H1 (cell line): Measurements from ENCODE around the gene RAB44. TPM values are rescaled to one million over a fixed set of nuclear protein-coding genes. Genes with fewer than 3 reads are reported as not detected.

Source experiments
- CTCF ChIA-PET: fragments of 300-600 bp; sonication (Branson Sonifier 250); formaldehyde crosslinking; loops from one replicate; lab custom pipeline; 2021; ENCODE audit not compliant: partially characterized antibody; lab: Charles Lee
- POLR2A ChIA-PET: fragments of 300-600 bp; sonication (Branson Sonifier 250); formaldehyde crosslinking; loops from one replicate; lab custom pipeline; 2021; ENCODE audit warnings: inconsistent platforms; ENCODE audit not compliant: partially characterized antibody; lab: Charles Lee
- DNase-seq, 2 experiments: peaks; one replicate each; pipeline versions ENCODE4 v3.0.0 to v3.0.0-alpha.2; 2010 to 2022; ENCODE audit warnings: low spot score in 2 of 2, low read depth in 1 of 2, mixed read lengths in 1 of 2
- FAIRE-seq: peaks from 2 replicates; lab custom pipeline; 2011; peaks lifted over from hg19 to GRCh38; lab: Jason Lieb, UNC
- H2AFZ ChIP-seq: 2 replicates; pipeline ENCODE4 v1.8.1; 2012; ENCODE audit warnings: low read length, inconsistent platforms
- H2AK5ac ChIP-seq: 2 replicates; pipeline ENCODE4 v1.6.1; 2013; ENCODE audit warnings: low read depth, low read length
- H2BK120ac ChIP-seq: replicated peaks from 2 replicates; pipeline ENCODE3; 2013; ENCODE audit warnings: low read depth, low read length, inconsistent platforms
- H2BK12ac ChIP-seq: 2 replicates; pipeline ENCODE4 v1.6.1; 2013; ENCODE audit warnings: low read depth, low read length
- H2BK15ac ChIP-seq: 2 replicates; pipeline ENCODE4 v1.6.1; 2013; ENCODE audit warnings: low read length
- H2BK20ac ChIP-seq: 2 replicates; pipeline ENCODE4 v1.6.1; 2013; ENCODE audit warnings: low read length
- H2BK5ac ChIP-seq: 2 replicates; pipeline ENCODE4 v1.6.1; 2013; ENCODE audit warnings: low read depth, low read length
- H3K14ac ChIP-seq: 2 replicates; pipeline ENCODE4 v1.6.1; 2013; ENCODE audit warnings: inconsistent platforms; ENCODE audit not compliant: insufficient read length
- H3K18ac ChIP-seq: 2 replicates; pipeline ENCODE4 v1.6.1; 2013; ENCODE audit warnings: low read length; ENCODE audit errors: extremely low read depth
- H3K23ac ChIP-seq: 2 replicates; pipeline ENCODE4 v1.6.1; 2013; ENCODE audit warnings: inconsistent platforms; ENCODE audit not compliant: insufficient read length
- H3K23me2 ChIP-seq: 2 replicates; pipeline ENCODE4 v1.6.1; 2013; ENCODE audit warnings: low read depth, low read length
- H3K27ac ChIP-seq: 2 replicates; pipeline ENCODE4 v1.6.1; 2011; ENCODE audit warnings: low read depth, low read length, inconsistent platforms
- H3K27me3 ChIP-seq, 4 experiments: replicated peaks in 1 of 4; 1 replicate in 1 of 4; 2 replicates in 3 of 4; pipeline versions ENCODE4 v1.6.1 to v1.8.1; 2011 to 2013; ENCODE audit warnings: low read length in 3 of 4, mild to moderate bottlenecking in 3 of 4, inconsistent platforms in 2 of 4, mixed read lengths in 2 of 4, moderate library complexity in 1 of 4; ENCODE audit not compliant: control insufficient read depth in 3 of 4, insufficient read depth in 3 of 4; ENCODE audit errors: extremely low read depth in 1 of 4
- H3K36me3 ChIP-seq, 4 experiments: 2 replicates each; pipeline versions ENCODE4 v1.6.1 to v1.8.1; 2011 to 2013; ENCODE audit warnings: mild to moderate bottlenecking in 4 of 4, low read length in 3 of 4, moderate library complexity in 2 of 4, control low read depth in 1 of 4, inconsistent platforms in 1 of 4; ENCODE audit not compliant: insufficient read depth in 4 of 4, control insufficient read depth in 2 of 4
- H3K4ac ChIP-seq: replicated peaks from 2 replicates; pipeline ENCODE3; 2013; ENCODE audit warnings: low read length, low read depth, mixed read lengths, inconsistent platforms; ENCODE audit not compliant: insufficient read length
- H3K4me1 ChIP-seq, 4 experiments: replicated peaks in 1 of 4; 1 replicate in 1 of 4; 2 replicates in 3 of 4; pipeline versions ENCODE4 v1.6.1 to v1.8.1; 2011 to 2013; ENCODE audit warnings: low read length in 3 of 4, inconsistent platforms in 2 of 4, mixed read lengths in 1 of 4; ENCODE audit not compliant: insufficient read depth in 4 of 4, control insufficient read depth in 3 of 4
- H3K4me2 ChIP-seq, 2 experiments: 2 replicates each; pipeline versions ENCODE4 v1.6.1 to v1.8.1; 2011 to 2013; ENCODE audit warnings: low read depth in 2 of 2, low read length in 2 of 2, control low read depth in 1 of 2, inconsistent platforms in 1 of 2, mild to moderate bottlenecking in 1 of 2; ENCODE audit not compliant: insufficient read depth in 1 of 2
- H3K4me3 ChIP-seq, 4 experiments: fragments of 200-600, 300-600 bp in 1 of 4; sonication (generic), shearing (Covaris generic), sonication (Bioruptor Twin) in 1 of 4; 2 replicates each; pipeline versions ENCODE4 v1.5.1 to v1.8.1; 2011 to 2016; ENCODE audit warnings: low read length in 4 of 4, low read depth in 3 of 4, control low read depth in 2 of 4, inconsistent platforms in 2 of 4, mild to moderate bottlenecking in 2 of 4, mixed read lengths in 1 of 4, moderate library complexity in 1 of 4; ENCODE audit not compliant: insufficient read depth in 2 of 4; ENCODE audit errors: extremely low read depth in 1 of 4
- H3K56ac ChIP-seq: replicated peaks from 2 replicates; pipeline ENCODE3; 2013; ENCODE audit warnings: low read depth, mild to moderate bottlenecking, mixed read lengths, low read length, inconsistent platforms; ENCODE audit not compliant: insufficient read length
- H3K79me1 ChIP-seq: 2 replicates; pipeline ENCODE4 v1.6.1; 2013; ENCODE audit warnings: low read depth, low read length, control low read depth
- H3K79me2 ChIP-seq, 2 experiments: 2 replicates each; pipeline versions ENCODE4 v1.6.1 to v1.8.1; 2012 to 2013; ENCODE audit warnings: low read length in 2 of 2, mild to moderate bottlenecking in 2 of 2, inconsistent platforms in 1 of 2; ENCODE audit not compliant: insufficient read depth in 2 of 2, control insufficient read depth in 1 of 2
- H3K9ac ChIP-seq, 4 experiments: replicated peaks in 1 of 4; 1 replicate in 1 of 4; 2 replicates in 3 of 4; pipeline versions ENCODE4 v1.6.1 to v1.8.1; 2011 to 2013; ENCODE audit warnings: low read depth in 3 of 4, low read length in 3 of 4, control low read depth in 2 of 4, mild to moderate bottlenecking in 2 of 4, moderate library complexity in 2 of 4, inconsistent platforms in 1 of 4; ENCODE audit errors: extremely low read depth in 1 of 4
- H3K9me3 ChIP-seq, 2 experiments: 2 replicates each; pipeline versions ENCODE4 v1.6.1 to v1.8.1; 2012 to 2013; ENCODE audit warnings: mild to moderate bottlenecking in 2 of 2, moderate library complexity in 2 of 2, control low read depth in 1 of 2, inconsistent platforms in 1 of 2, low read depth in 1 of 2, low read length in 1 of 2, mixed read lengths in 1 of 2; ENCODE audit not compliant: insufficient read depth in 2 of 2
- H4K20me1 ChIP-seq, 2 experiments: replicated peaks in 1 of 2; 2 replicates each; pipeline versions ENCODE3 to v1.8.1; 2011 to 2013; ENCODE audit warnings: inconsistent platforms in 2 of 2, low read length in 2 of 2, mild to moderate bottlenecking in 1 of 2; ENCODE audit not compliant: insufficient read depth in 2 of 2, control insufficient read depth in 1 of 2
- H4K5ac ChIP-seq: 2 replicates; pipeline ENCODE4 v1.6.1; 2013; ENCODE audit warnings: low read length, low read depth, mixed read lengths, inconsistent platforms; ENCODE audit not compliant: insufficient read length
- H4K8ac ChIP-seq: 2 replicates; pipeline ENCODE4 v1.8.0; 2013; ENCODE audit warnings: mild to moderate bottlenecking, moderate library complexity, low read length, inconsistent platforms; ENCODE audit not compliant: insufficient read depth; ENCODE audit errors: extremely low read depth
- H4K91ac ChIP-seq: replicated peaks from 2 replicates; pipeline ENCODE3; 2013; ENCODE audit warnings: low read length, mixed read lengths, inconsistent platforms; ENCODE audit not compliant: insufficient read length
- NRF1 ChIP-seq: IDR thresholded peaks from 2 replicates; pipeline ENCODE4 v1.6.1; 2011; ENCODE audit warnings: mild to moderate bottlenecking, low read depth, low read length, improper control_type of control experiment
- PHF8 ChIP-seq: fragments of 200-600 bp; sonication (generic); conservative IDR thresholded peaks from 2 replicates; pipeline ENCODE4 v1.7.1; 2012; ENCODE audit warnings: low read depth, mild to moderate bottlenecking, inconsistent platforms, low read length, moderate library complexity
- SIRT6 ChIP-seq: IDR thresholded peaks from one replicate; pipeline ENCODE4 v1.7.1; 2012; ENCODE audit warnings: low read length, inconsistent platforms
- SP1 ChIP-seq: IDR thresholded peaks from 2 replicates; pipeline ENCODE4 v1.6.1; 2011; ENCODE audit warnings: low read depth, low read length
- TBP ChIP-seq: IDR thresholded peaks from 2 replicates; pipeline ENCODE4 v1.6.1; 2011; ENCODE audit warnings: low read depth, low read length, improper control_type of control experiment
- WGBS, 2 experiments: shearing (Covaris generic) in 1 of 2; methylation state at CpG; one replicate each; pipeline versions ENCODE4 v1.1.6 to v1.1.7; 2013 to 2015; ENCODE audit warnings: low lambda C conversion rate in 2 of 2, mixed read lengths in 2 of 2, inconsistent platforms in 1 of 2, low coverage in 1 of 2, missing lambda C conversion rate in 1 of 2; ENCODE audit not compliant: insufficient replicate concordance in 2 of 2, insufficient coverage in 1 of 2, insufficient read length in 1 of 2; ENCODE audit errors: extremely low coverage in 1 of 2, missing lambda C conversion rate in 1 of 2; 5-methylcytosine and 5-hydroxymethylcytosine counted together
- polyA plus RNA-seq, 7 experiments: library from polyadenylated mRNA; depleted of rRNA in 3 of 7; stranded (reverse) in 5 of 7; unstranded in 2 of 7; fragments of >200 nt in 5 of 7; fragments of 200-250 nt in 2 of 7; gene quantifications; 1 replicate in 5 of 7; 2 replicates in 1 of 7; 4 replicates in 1 of 7; pipeline versions ENCODE4 v1.2.1 to v1.2.3, GENCODE V29; 2011 to 2013; ENCODE audit warnings: missing spikeins in 2 of 7, mixed read lengths in 2 of 7
- total RNA-seq: library from RNA; stranded (reverse); fragmentation: NEBNext Ultra II Directional; extraction: Animal tissue kit (Norgen Biotek cat#: 25700); gene quantifications from 2 replicates; pipeline ENCODE4 v1.2.1, GENCODE V29; 2021

The RAB44 gene
- total and polyA plus RNA-seq, 2 of the 8 experiments (the other 6 are each of a cell fraction or from before 2014, with no cell fraction given) = 0.02 TPM; not detected in 1

GRCh38 chr6:36735110-36736071 lies 37.8 kb downstream of the RAB44 start:
- Histone ChIP-seq H3K9me3 (no peaks in the 10 kb centered on the region), H3K27me3 (no peaks in the 10 kb centered on the region; a peak in 1 of 7 replicates), H4K8ac (no peak overlapping the region), H3K18ac (no peak overlapping the region), H3K23ac (no peak overlapping the region), H4K91ac (no peak overlapping the region), H2BK12ac (no peak overlapping the region), H4K5ac (no peak overlapping the region), H2AK5ac (no peak overlapping the region), H3K4me1 (peaks cover 2 to 11% (median 6%) of the 10 kb centered on the region in 4 experiments; a peak in 5 of 7 replicates), H3K4ac (no peak overlapping the region), H2BK120ac (no peak overlapping the region), H4K20me1 (no peaks in the 10 kb centered on the region), H3K14ac (no peak overlapping the region), H3K27ac (no peak overlapping the region), H3K79me2 (no peaks in the 10 kb centered on the region), H3K4me3 (no peak overlapping the region), H2BK15ac (no peak overlapping the region), H3K56ac (no peak overlapping the region), H3K9ac (no peak overlapping the region), H2AFZ (no peak overlapping the region), H2BK20ac (no peak overlapping the region), H3K36me3 (no peaks in the 10 kb centered on the region), H3K23me2 (no peaks in the 10 kb centered on the region; the same call in 1 of the 2 replicates), H3K79me1 (no peaks in the 10 kb centered on the region), H2BK5ac (no peak overlapping the region), H3K4me2 (peak overlapping the region in 1 of 2 experiments; percentile 37; a peak in 1 of 4 replicates)
- no peak for DNase-seq
- CTCF ChIA-PET = interaction anchor here (0.6 to 3.5 kb wide), 8 partner anchors 12 to 283 kb away, joined by 3 to 22 read pairs (median 6); no protein-coding TSS in a partner anchor
- WGBS, 2 experiments = 65% methylated on average over 23 of the region's 24 CpGs; no CpG with 5 or more reads in 1 of the 2 experiments
- FAIRE-seq = no peak
- POLR2A ChIA-PET = interaction anchor here (0.8 to 0.9 kb wide), 2 partner anchors 15 to 142 kb away, joined by 4 read pairs; no protein-coding TSS in a partner anchor
- TF ChIP-seq SP1 (no peak), NRF1 (no peak), TBP (no peak), PHF8 (no peak), SIRT6 (no peak)
